Kidney epithelial cell (primary cell): ENCODE results near the gene PRR14L. TPM values are rescaled to one million over a fixed set of nuclear protein-coding genes. Genes with fewer than 3 reads are reported as not detected.
A peak's percentile ranks its signal among the peaks of the same experiment; 100 is the strongest.
"Not testable (repeated sequence)": the region's sequence is repeated elsewhere in the genome, so short reads cannot be mapped to it uniquely, and the experiment has no call there.

Source experiments
- DNase-seq: peaks from one replicate; pipeline ENCODE4 v3.0.0-alpha.2; 2010; ENCODE audit warnings: low read depth
- H3K27me3 ChIP-seq: 2 replicates; pipeline ENCODE4 v1.6.0; 2011; ENCODE audit warnings: low read length; ENCODE audit not compliant: control insufficient read depth, insufficient read depth
- H3K36me3 ChIP-seq: 2 replicates; pipeline ENCODE4 v1.5.1; 2011; ENCODE audit warnings: low read length; ENCODE audit not compliant: control insufficient read depth, insufficient read depth
- H3K4me3 ChIP-seq: 2 replicates; pipeline ENCODE4 v1.5.1; 2011; ENCODE audit warnings: low read depth, mild to moderate bottlenecking, control low read depth, low read length
- total RNA-seq: library from RNA; depleted of rRNA; stranded (reverse); fragments of >200 nt; gene quantifications from 2 replicates; pipeline ENCODE4 v1.2.3, GENCODE V29; 2015
- TF ChIP-seq, protein P1 (sequence below): IDR thresholded peaks from 2 replicates; pipeline ENCODE4 v1.5.1; 2011; ENCODE audit warnings: mild to moderate bottlenecking, moderate library complexity, low read length, control low read depth, inconsistent platforms; ENCODE audit not compliant: insufficient read depth, poor library complexity, severe bottlenecking

PRR14L gene
- total RNA-seq, 1 donor from 2014 or later, result 23.6 TPM

DNA sequence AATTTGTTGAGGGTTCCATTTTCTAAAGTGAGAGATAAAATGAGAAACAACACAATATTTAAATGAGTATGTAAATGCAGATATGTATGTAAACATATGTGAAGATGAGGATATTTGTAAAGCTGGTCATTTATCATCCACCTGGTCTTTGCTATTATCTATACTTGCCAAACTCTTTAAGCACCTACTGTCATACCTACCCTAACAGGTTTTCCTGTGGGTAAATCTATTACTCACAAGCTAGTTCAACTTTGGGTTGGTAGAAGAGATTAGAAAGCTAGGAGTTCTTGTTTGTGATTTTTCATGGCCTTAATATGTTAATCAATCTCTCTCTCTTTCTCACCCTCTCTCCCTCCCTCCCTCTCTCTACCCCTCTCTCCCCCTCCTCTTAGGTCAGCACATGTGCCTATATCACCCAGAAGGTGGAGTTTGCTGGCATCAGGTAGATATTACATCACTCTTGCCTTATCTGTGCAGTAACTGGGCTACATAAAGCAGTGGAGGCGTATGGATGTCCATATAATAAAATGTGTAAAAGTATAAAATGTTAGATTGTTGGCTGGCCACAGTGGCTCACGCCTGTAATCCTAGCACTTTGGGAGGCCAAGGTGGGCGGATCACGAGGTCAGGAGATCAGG, 18.6 kb upstream of the PRR14L start:
- DNase-seq, result no peak
- TF ChIP-seq, protein P1, sequence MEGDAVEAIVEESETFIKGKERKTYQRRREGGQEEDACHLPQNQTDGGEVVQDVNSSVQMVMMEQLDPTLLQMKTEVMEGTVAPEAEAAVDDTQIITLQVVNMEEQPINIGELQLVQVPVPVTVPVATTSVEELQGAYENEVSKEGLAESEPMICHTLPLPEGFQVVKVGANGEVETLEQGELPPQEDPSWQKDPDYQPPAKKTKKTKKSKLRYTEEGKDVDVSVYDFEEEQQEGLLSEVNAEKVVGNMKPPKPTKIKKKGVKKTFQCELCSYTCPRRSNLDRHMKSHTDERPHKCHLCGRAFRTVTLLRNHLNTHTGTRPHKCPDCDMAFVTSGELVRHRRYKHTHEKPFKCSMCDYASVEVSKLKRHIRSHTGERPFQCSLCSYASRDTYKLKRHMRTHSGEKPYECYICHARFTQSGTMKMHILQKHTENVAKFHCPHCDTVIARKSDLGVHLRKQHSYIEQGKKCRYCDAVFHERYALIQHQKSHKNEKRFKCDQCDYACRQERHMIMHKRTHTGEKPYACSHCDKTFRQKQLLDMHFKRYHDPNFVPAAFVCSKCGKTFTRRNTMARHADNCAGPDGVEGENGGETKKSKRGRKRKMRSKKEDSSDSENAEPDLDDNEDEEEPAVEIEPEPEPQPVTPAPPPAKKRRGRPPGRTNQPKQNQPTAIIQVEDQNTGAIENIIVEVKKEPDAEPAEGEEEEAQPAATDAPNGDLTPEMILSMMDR, result no peak
- Histone ChIP-seq H3K36me3 (no peaks in the 10 kb centered on the region), H3K4me3 (no peak overlapping the region), H3K27me3 (no peaks in the 10 kb centered on the region)

DNA sequence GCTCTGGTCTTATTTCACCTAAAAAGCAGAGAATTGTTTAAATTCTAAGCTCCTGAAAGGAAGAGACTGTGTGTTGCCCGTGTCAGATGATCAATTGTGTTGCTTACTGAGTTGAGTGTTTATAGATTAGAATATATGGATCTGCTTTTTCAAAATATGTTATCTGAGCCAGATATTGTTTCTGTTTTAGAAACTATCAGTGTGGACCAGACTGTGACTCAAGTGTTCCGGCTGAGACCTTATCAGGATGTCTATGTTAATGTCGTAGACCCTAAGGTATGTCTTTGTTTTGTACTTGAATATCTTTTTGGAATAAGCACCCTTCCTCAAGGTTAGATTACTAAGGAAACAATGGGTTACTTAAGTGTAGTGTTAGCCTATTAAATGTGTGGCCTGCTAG, 14.9 kb upstream of the PRR14L start:
- no peak for DNase-seq
- no peak overlapping the region for H3K4me3 ChIP-seq
- H3K27me3 ChIP-seq, result no peaks in the 10 kb centered on the region
- H3K36me3 ChIP-seq, result no peaks in the 10 kb centered on the region
- TF ChIP-seq, protein P1, result no peak

DNA sequence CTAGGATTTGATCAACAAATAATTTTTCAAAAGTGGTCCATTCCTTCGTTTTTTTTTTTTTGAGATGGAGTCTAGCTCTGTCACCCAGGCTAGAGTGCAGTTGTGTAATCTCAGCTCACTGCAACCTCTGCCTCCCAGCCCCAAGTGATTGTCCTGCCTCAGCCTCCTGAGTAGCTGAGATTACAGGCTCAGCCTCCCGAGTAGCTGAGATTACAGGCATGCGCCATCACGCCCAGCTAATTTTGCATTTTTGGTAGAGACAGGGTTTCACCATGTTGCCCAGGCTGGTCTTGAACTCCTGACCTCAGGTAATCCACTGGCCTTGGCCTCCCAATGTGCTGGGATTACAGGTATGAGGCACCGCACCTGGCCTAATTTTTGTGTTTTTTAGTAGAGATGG, 8.9 kb upstream of the PRR14L start:
- not testable (repeated sequence) for H3K4me3 ChIP-seq, H3K36me3 ChIP-seq, H3K27me3 ChIP-seq, DNase-seq

DNA sequence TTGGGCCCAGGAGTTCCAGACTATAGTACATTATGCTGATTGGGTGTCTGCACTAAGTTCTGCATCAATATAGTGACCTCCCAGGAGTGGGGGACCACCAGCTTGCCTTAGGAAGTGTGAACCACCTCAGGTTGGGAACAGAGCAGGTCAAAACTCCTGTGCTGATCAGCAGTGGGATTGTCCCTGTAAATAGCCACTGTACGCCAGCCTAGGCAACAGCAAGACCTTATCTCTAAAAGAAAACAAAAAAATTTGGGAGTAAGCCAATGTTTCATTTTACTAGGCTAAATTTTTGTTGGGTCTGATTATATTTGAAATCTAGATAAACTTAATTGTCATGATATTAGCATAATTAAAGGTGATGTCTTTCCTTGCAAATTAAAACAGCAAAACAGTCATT, 7.3 kb upstream of the PRR14L start:
- TF ChIP-seq, protein P1, result no peak
- Histone ChIP-seq H3K27me3 (no peaks in the 10 kb centered on the region), H3K4me3 (no peak overlapping the region), H3K36me3 (peaks cover 1% of the 10 kb centered on the region)
- no peak for DNase-seq

DNA sequence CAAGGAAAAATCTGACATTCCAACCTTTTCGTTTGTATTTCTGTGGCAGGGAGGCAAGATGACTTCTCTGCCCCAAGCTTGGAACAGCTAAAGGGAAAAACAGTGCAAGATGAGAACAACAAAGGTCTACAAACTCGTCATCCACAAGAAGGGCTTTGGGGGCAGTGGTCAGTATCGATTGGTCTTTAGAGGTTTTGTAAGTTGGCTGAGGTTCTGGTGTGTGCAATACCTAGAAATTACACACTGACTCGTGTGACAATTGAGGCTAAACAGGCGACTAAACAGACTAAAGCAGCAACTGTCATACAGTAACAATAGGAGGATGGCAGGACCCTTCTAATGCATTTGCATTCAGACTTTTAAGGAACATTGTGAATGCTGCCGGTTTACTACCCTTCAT, 4.9 kb upstream of the PRR14L start:
- H3K4me3 ChIP-seq, result peak overlapping the region; percentile 65
- no peak for DNase-seq
- TF ChIP-seq, protein P1, result no peak
- no peaks in the 10 kb centered on the region for H3K27me3 ChIP-seq
- peaks cover 1% of the 10 kb centered on the region for H3K36me3 ChIP-seq

DNA sequence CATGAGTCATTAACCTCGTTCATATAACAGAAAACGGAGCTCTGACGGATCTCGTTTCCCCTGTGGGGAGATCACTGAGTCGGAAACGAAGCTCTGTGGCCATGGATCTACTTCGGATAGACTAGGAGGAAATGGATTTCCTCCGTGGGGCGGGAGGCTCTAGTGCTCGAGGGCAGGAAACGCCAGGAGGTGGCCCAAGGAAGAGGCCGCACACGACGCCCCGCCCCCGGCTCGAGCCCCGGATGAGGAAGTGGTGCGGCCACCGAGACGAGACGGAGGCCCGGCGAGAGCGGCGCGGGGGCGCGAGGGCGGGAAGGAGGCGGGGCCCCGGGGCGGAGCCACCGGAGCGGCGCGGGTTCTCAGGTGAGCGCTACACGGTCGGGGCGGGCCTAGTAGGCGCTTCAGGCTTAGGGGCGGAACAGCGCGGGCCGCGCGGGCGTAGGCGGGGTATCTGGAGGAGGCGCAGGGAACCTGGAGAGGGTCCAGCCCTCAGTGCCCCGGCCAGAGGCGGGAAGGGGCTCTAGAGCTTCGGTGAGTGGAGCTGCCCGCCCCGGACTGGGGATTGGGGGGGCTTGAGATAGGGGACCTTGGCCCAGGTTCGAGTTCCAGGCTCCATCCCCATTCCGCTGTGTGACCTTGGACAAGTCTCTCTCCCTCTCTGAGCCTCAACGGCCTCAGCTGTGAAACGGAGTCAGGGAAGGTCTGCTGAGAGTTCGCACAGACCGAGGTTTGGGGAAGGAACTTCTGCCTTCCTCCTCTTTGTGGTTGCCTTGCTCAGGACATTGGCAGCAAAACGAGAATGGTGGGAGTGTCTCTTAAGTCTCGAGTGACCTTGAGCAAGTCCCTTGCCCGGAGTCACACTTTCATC, 3.9 kb upstream of the PRR14L start, which contains the start of gene DEPDC5:
Gene DEPDC5 (plus strand): TSS at position 386 of the 868 bp plus-strand sequence. CDS start 903 bp downstream, outside the sequence.
- no peaks in the 10 kb centered on the region for H3K27me3 ChIP-seq
- TF ChIP-seq, protein P1, result no peak
- peak within 1 kb of the TSS; percentile 65 for H3K4me3 ChIP-seq
- peaks cover 1% of the 10 kb centered on the region for H3K36me3 ChIP-seq
- DNase-seq, result peak; percentile 76
